HEK293T (cell line): ENCODE data around the gene FKBP1B.

ENCODE experiments used
- ARNT ChIP-seq: fragments of 450-650 bp; IDR thresholded peaks from 2 replicates; pipeline ENCODE4 v1.6.1; 2017; ENCODE audit warnings: mild to moderate bottlenecking
- BHLHE40 ChIP-seq: fragments of 450-650 bp; IDR thresholded peaks from 2 replicates; pipeline ENCODE4 v1.6.1; 2016; ENCODE audit warnings: mild to moderate bottlenecking, moderate library complexity, borderline replicate concordance
- ELF4 ChIP-seq: fragments of 450-650 bp; IDR thresholded peaks from 2 replicates; pipeline ENCODE4 v1.6.1; 2017; ENCODE audit warnings: antibody characterized with exemption
- FOXA1 ChIP-seq: fragments of 450-650 bp; IDR thresholded peaks from 2 replicates; pipeline ENCODE4 v1.6.1; 2016; ENCODE audit warnings: mild to moderate bottlenecking
- FOXK2 ChIP-seq: fragments of 450-650 bp; IDR thresholded peaks from 2 replicates; pipeline ENCODE4 v1.6.1; 2016; ENCODE audit warnings: mild to moderate bottlenecking
- FOXM1 ChIP-seq: fragments of 450-650 bp; IDR thresholded peaks from 2 replicates; pipeline ENCODE4 v1.6.1; 2017; ENCODE audit warnings: mild to moderate bottlenecking, borderline replicate concordance
- HDGF ChIP-seq: fragments of 450-650 bp; IDR thresholded peaks from 2 replicates; pipeline ENCODE4 v1.6.1; 2017; ENCODE audit warnings: antibody characterized with exemption, borderline replicate concordance
- L3MBTL2 ChIP-seq: fragments of 450-650 bp; conservative IDR thresholded peaks from 2 replicates; pipeline ENCODE4 v1.6.1; 2016; ENCODE audit warnings: mild to moderate bottlenecking
- NFRKB ChIP-seq: fragments of 450-650 bp; IDR thresholded peaks from 2 replicates; pipeline ENCODE4 v1.6.1; 2016; ENCODE audit warnings: mild to moderate bottlenecking, moderate library complexity
- SUZ12 ChIP-seq: fragments of 450-650 bp; IDR thresholded peaks from 2 replicates; pipeline ENCODE4 v1.6.1; 2016; ENCODE audit warnings: mild to moderate bottlenecking
- TARDBP ChIP-seq: fragments of 450-650 bp; IDR thresholded peaks from 2 replicates; pipeline ENCODE4 v1.6.1; 2016
- TF ChIP-seq, protein P1 (sequence below): fragments of 450-650 bp; IDR thresholded peaks from 2 replicates; pipeline ENCODE4 v1.6.1; 2016

- no peak for TF ChIP-seq SUZ12
- no peak for TF ChIP-seq HDGF
- no peak for TF ChIP-seq TARDBP
- TF ChIP-seq, protein P1, sequence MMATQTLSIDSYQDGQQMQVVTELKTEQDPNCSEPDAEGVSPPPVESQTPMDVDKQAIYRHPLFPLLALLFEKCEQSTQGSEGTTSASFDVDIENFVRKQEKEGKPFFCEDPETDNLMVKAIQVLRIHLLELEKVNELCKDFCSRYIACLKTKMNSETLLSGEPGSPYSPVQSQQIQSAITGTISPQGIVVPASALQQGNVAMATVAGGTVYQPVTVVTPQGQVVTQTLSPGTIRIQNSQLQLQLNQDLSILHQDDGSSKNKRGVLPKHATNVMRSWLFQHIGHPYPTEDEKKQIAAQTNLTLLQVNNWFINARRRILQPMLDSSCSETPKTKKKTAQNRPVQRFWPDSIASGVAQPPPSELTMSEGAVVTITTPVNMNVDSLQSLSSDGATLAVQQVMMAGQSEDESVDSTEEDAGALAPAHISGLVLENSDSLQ, result peak; percentile 91
- peak; percentile 84 for TF ChIP-seq L3MBTL2
- no peak for TF ChIP-seq FOXK2
- peak; percentile 47; the same call in 1 of the 2 replicates for TF ChIP-seq ELF4
- TF ChIP-seq FOXM1, result no peak
- TF ChIP-seq NFRKB, result no peak
- TF ChIP-seq ARNT, result no peak
- TF ChIP-seq FOXA1, result no peak
- TF ChIP-seq BHLHE40, result no peak
Measured at GRCh38 chr2:24046930-24047702, 2.4 kb upstream of the FKBP1B start, which contains the start of gene WDCP.
